Left ventricle myocardium inferior (tissue), 1 donor: ENCODE results near the gene JAKMIP2. TPM values are rescaled to one million over a fixed set of nuclear protein-coding genes. Genes with fewer than 3 reads are reported as not detected.

Experiments used
- DNase-seq: peaks from one replicate; pipeline ENCODE4 v3.0.0-alpha.2; 2020
- H3K27ac ChIP-seq: fragments of 200-600 bp; replicated peaks from 2 replicates; pipeline ENCODE4 v1.8.0; 2021
- H3K27me3 ChIP-seq: fragments of 200-600 bp; 2 replicates; pipeline ENCODE4 v1.8.0; 2021; ENCODE audit warnings: low read depth
- H3K36me3 ChIP-seq: fragments of 200-600 bp; 2 replicates; pipeline ENCODE4 v1.8.0; 2021
- H3K4me1 ChIP-seq: fragments of 200-600 bp; 2 replicates; pipeline ENCODE4 v1.8.0; 2021
- H3K4me3 ChIP-seq: fragments of 200-600 bp; 2 replicates; pipeline ENCODE4 v1.8.0; 2021; ENCODE audit warnings: mild to moderate bottlenecking, moderate library complexity
- H3K9me3 ChIP-seq: fragments of 200-600 bp; replicated peaks from 2 replicates; pipeline ENCODE4 v1.8.0; 2021
- CTCF ChIP-seq: fragments of 200-600 bp; IDR thresholded peaks from 2 replicates; pipeline ENCODE4 v1.8.0; 2021; ENCODE audit warnings: antibody characterized with exemption, mild to moderate bottlenecking, borderline replicate concordance
- intact Hi-C: fragments of 100-400 bp; cut with micrococcal nuclease; formaldehyde crosslinking; loops from one replicate; pipeline ENCODE4 v1.11.0; 2022
- total RNA-seq: library from RNA; stranded (reverse); fragmentation: NEBNext Ultra II Directional; extraction: Animal tissue kit (Norgen Biotek cat#: 25700); gene quantifications from one replicate; pipeline ENCODE4 v1.2.1, GENCODE V29; 2021
- donor health status: DM: no; HTN: yes; CAD: no; lungs with severe emphysema.

JAKMIP2 gene
- total RNA-seq, 1 donor from 2014 or later: 0.41 TPM

- no peak overlapping the region for H3K27ac ChIP-seq
- H3K9me3 ChIP-seq: peaks cover 10% of the 10 kb centered on the region
- no peaks in the 10 kb centered on the region for H3K27me3 ChIP-seq
- H3K36me3 ChIP-seq: no peaks in the 10 kb centered on the region
- DNase-seq: no peak
- intact Hi-C loops: no loop called here
- H3K4me1 ChIP-seq: no peaks in the 10 kb centered on the region
- TF ChIP-seq CTCF: no peak
- no peak overlapping the region for H3K4me3 ChIP-seq
These were observed 206.9 kb downstream of the JAKMIP2 start for GRCh38 chr5:147575598-147575997.

GRCh38 chr5:147573211-147573610 is 209.3 kb downstream of the JAKMIP2 start:
- H3K27ac ChIP-seq: no peak overlapping the region
- no peaks in the 10 kb centered on the region for H3K36me3 ChIP-seq
- intact Hi-C loops: no loop called here
- no peaks in the 10 kb centered on the region for H3K4me1 ChIP-seq
- no peak for DNase-seq
- no peak overlapping the region for H3K4me3 ChIP-seq
- H3K27me3 ChIP-seq: no peaks in the 10 kb centered on the region
- TF ChIP-seq CTCF: no peak
- H3K9me3 ChIP-seq: no peaks in the 10 kb centered on the region

GRCh38 chr5:147568710-147569406 is 213.7 kb downstream of the JAKMIP2 start:
- H3K9me3 ChIP-seq: no peaks in the 10 kb centered on the region
- intact Hi-C loops: no loop called here
- no peak for DNase-seq

GRCh38 chr5:147567917-147568598 is 214.5 kb downstream of the JAKMIP2 start:
- no peak for TF ChIP-seq CTCF
- H3K27me3 ChIP-seq: no peaks in the 10 kb centered on the region
- H3K4me3 ChIP-seq: no peak overlapping the region
- no peaks in the 10 kb centered on the region for H3K4me1 ChIP-seq
- DNase-seq: no peak
- no peak overlapping the region for H3K27ac ChIP-seq
- no peaks in the 10 kb centered on the region for H3K9me3 ChIP-seq
- intact Hi-C loops: no loop called here
- H3K36me3 ChIP-seq: no peaks in the 10 kb centered on the region

More at GRCh38 chr5:147568710-147569406, 213.7 kb downstream of the JAKMIP2 start:
- Histone ChIP-seq H3K36me3 (no peaks in the 10 kb centered on the region), H3K4me1 (no peaks in the 10 kb centered on the region), H3K27ac (no peak overlapping the region), H3K27me3 (no peaks in the 10 kb centered on the region), H3K4me3 (no peak overlapping the region)
- no peak for TF ChIP-seq CTCF

- Histone ChIP-seq H3K9me3 (no peaks in the 10 kb centered on the region), H3K4me3 (no peak overlapping the region), H3K27me3 (no peaks in the 10 kb centered on the region), H3K27ac (no peak overlapping the region), H3K4me1 (no peaks in the 10 kb centered on the region), H3K36me3 (no peaks in the 10 kb centered on the region)
- intact Hi-C loops: no loop called here
- no peak for TF ChIP-seq CTCF
- no peak for DNase-seq
These were observed 217.0 kb downstream of the JAKMIP2 start for GRCh38 chr5:147565524-147565923.
